ENCODE data around the gene ATP9A.

Gene ATP9A

GRCh38 chr20:51596668-51597388 is 171.4 kb downstream of the ATP9A start:
- DNase-seq (ENCODE audit: low spot score): no peak

GRCh38 chr20:51595744-51596143 is 172.4 kb downstream of the ATP9A start:
- DNase-seq (ENCODE audit: low spot score): no peak

GRCh38 chr20:51595058-51595532 is 173.1 kb downstream of the ATP9A start:
- DNase-seq (ENCODE audit: low spot score): peak; percentile 86

GRCh38 chr20:51594236-51595057 is 173.7 kb downstream of the ATP9A start:
- no peak for DNase-seq (ENCODE audit: low spot score)

GRCh38 chr20:51593584-51593983 is 174.6 kb downstream of the ATP9A start:
- no peak for DNase-seq (ENCODE audit: low spot score)

GRCh38 chr20:51592564-51592963 is 175.6 kb downstream of the ATP9A start:
- DNase-seq (ENCODE audit: low spot score): no peak

GRCh38 chr20:51591871-51592270 is 176.3 kb downstream of the ATP9A start:
- no peak for DNase-seq (ENCODE audit: low spot score)

GRCh38 chr20:51588762-51589161 is 179.4 kb downstream of the ATP9A start:
- no peak for DNase-seq (ENCODE audit: low spot score)

GRCh38 chr20:51587145-51587544 is 181.0 kb downstream of the ATP9A start:
- no peak for DNase-seq (ENCODE audit: low spot score)

GRCh38 chr20:51586005-51586440 is 182.2 kb downstream of the ATP9A start:
- no peak for DNase-seq (ENCODE audit: low spot score)

GRCh38 chr20:51585148-51585547 is 183.0 kb downstream of the ATP9A start:
- DNase-seq (ENCODE audit: low spot score): no peak

- DNase-seq (ENCODE audit: low spot score): no peak
Observed at GRCh38 chr20:51584737-51585136, 183.5 kb downstream of the ATP9A start.

GRCh38 chr20:51584116-51584515 is 184.1 kb downstream of the ATP9A start:
- no peak for DNase-seq (ENCODE audit: low spot score)

GRCh38 chr20:51583499-51583898 is 184.7 kb downstream of the ATP9A start:
- no peak for DNase-seq (ENCODE audit: low spot score)

GRCh38 chr20:51583073-51583472 is 185.1 kb downstream of the ATP9A start:
- no peak for DNase-seq (ENCODE audit: low spot score)

- no peak for DNase-seq (ENCODE audit: low spot score)
Observed at GRCh38 chr20:51581571-51581970, 186.6 kb downstream of the ATP9A start.

GRCh38 chr20:51579137-51579536 is 189.1 kb downstream of the ATP9A start:
- DNase-seq (ENCODE audit: low spot score): no peak

- DNase-seq (ENCODE audit: low spot score): no peak
Observed at GRCh38 chr20:51578145-51578459, 190.1 kb downstream of the ATP9A start.

- DNase-seq (ENCODE audit: low spot score): no peak
Observed at GRCh38 chr20:51577432-51578144, 190.6 kb downstream of the ATP9A start.

- no peak for DNase-seq (ENCODE audit: low spot score)
Observed at GRCh38 chr20:51575486-51575885, 192.7 kb downstream of the ATP9A start.

- DNase-seq (ENCODE audit: low spot score): no peak
Observed at GRCh38 chr20:51574248-51575033, 193.7 kb downstream of the ATP9A start.

All from iPS-NIHi11 (cell line).